Mammary epithelial cell (primary cell): ENCODE data around the gene URB1.

Source experiments
- CTCF ChIP-seq, 2 donors: IDR thresholded peaks in 1 of 2; conservative IDR thresholded peaks in 1 of 2; 2 replicates each; pipeline ENCODE4 v1.5.1; 2011 to 2012; ENCODE audit warnings: inconsistent platforms in 2 of 2, low read length in 2 of 2, mild to moderate bottlenecking in 2 of 2, control low read depth in 1 of 2, low read depth in 1 of 2; ENCODE audit not compliant: insufficient read depth in 1 of 2; ENCODE audit errors: extremely low read depth in 1 of 2
- EZH2 ChIP-seq: IDR thresholded peaks from 2 replicates; pipeline ENCODE4 v1.6.1; 2012; ENCODE audit warnings: low read length, inconsistent platforms, borderline replicate concordance

GRCh38 chr21:32425628-32426027 is 32.8 kb upstream of the URB1 start:
- peak; percentile 24 to 38 for TF ChIP-seq CTCF (conservative IDR thresholded peaks at IDR 0.05 in 1 of 2, IDR thresholded peaks at IDR 0.05 in 1 of 2; ENCODE audit: extremely low read depth in 1 of 2, insufficient read depth in 1 of 2, low read depth in 1 of 2, low read length in 2 of 2)
- no peak for TF ChIP-seq EZH2
